GM18861 (cell line): ENCODE measurements around the gene SMPD1.
A peak's percentile ranks its signal among the peaks of the same experiment; 100 is the strongest.

Experiments used
- ATAC-seq: cut with Tn5 transposase; IDR thresholded peaks from one replicate; pipeline ENCODE4 v1.9.1; 2021; ENCODE audit not compliant: unreplicated experiment

Gene SMPD1

DNA sequence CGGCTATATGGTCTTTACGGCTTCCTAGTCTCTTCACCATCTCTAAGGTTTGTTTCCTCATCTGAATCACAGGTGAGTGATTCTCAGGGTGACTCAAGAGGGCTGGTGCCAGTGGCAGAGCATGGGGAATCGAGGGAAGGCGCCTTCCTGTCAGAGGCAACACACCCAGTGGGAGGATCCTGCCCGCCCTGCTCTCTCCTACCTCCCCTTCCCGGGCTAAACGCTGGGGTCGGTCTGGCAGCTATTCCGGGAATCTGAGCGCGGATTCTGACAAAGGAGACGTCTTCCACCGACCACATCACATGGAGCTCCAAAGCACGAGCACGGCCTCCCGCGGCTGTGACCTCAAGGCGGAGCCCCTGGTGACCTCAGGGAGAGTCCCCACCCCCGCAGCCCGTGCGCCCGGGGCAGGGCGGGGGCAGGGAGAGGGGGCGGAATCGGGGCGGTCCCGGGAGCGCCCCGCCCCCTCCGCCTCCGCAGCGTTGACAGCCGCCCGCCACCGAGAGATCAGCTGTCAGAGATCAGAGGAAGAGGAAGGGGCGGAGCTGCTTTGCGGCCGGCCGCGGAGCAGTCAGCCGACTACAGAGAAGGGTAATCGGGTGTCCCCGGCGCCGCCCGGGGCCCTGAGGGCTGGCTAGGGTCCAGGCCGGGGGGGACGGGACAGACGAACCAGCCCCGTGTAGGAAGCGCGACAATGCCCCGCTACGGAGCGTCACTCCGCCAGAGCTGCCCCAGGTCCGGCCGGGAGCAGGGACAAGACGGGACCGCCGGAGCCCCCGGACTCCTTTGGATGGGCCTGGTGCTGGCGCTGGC, at the start of gene SMPD1:
Gene SMPD1 (plus strand): TSS at position 570 of the 813 bp plus-strand sequence. CDS start 125 bp downstream, at position 695.
- peak; percentile 98 for ATAC-seq

GRCh38 chr11:6345366-6345765, 44.9 kb upstream of the SMPD1 start:
- no peak for ATAC-seq

DNA sequence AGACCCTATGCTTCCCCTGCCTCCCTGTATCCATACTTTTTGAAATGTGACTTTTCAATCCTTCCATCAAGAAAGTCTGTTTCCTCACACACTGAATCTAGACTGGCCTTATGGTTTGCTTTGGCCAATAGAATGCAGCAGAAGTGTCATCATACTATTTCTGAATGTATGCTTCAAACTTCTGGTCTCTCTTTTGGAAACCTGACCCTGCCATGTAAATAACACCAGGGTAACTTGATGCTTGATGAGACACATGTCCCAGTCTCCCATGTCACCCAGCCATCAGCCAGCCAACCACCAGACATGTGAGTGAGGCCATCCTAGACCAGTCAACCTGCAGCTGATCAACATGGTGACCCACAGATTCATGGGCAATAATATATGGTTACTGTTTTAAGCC, 40.2 kb upstream of the SMPD1 start:
- ATAC-seq, result no peak

DNA sequence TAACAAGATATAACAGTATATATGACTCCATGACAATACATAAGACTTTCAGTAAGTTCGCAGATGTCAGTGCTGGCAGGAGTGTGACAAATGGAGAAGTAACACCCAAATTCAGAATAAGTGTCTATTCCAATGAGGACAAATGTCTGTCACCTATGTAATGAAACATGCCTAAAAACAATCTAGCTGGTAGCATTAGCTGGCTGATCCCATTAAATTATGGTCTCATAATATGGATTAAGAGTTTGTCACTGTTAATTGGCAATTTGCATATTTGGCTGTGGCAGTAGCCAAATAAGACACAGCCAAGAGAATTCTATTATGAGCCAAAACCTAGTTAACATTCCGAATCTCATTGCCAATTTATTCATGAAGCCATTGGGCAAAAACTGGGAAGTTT, 39.8 kb upstream of the SMPD1 start:
- ATAC-seq, result no peak

GRCh38 chr11:6351782-6352382, 38.4 kb upstream of the SMPD1 start:
- ATAC-seq, result no peak

DNA sequence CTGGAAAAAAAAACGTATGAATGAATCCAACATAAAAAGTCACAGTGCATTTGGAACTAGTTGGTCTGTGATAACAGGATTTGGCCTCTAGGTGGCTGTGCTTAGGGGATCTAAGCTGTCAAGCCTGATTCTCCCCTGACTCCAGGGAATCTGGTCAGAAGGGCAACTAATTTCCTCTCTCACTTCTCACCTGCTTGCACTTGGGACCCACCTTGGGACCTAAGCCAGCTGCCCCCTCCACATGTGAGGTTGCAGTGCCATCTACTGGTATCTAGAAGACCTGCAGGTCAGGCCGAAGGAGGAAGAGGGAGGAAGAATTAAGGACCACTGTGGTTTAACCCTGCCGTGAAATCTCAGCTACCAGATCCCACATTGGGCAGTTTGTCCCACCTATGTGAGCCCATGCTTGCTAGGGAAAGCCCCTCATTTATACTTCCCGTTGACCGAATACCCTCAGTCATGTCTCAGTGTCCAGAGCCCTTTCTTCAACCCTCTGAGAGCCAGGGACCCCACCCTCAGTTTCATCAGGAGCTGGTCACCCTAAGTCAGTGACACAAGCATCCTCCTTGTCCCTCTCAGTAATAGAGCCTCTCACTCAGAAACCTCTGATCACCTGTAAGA, 36.8 kb upstream of the SMPD1 start:
- ATAC-seq, result peak; percentile 74

DNA sequence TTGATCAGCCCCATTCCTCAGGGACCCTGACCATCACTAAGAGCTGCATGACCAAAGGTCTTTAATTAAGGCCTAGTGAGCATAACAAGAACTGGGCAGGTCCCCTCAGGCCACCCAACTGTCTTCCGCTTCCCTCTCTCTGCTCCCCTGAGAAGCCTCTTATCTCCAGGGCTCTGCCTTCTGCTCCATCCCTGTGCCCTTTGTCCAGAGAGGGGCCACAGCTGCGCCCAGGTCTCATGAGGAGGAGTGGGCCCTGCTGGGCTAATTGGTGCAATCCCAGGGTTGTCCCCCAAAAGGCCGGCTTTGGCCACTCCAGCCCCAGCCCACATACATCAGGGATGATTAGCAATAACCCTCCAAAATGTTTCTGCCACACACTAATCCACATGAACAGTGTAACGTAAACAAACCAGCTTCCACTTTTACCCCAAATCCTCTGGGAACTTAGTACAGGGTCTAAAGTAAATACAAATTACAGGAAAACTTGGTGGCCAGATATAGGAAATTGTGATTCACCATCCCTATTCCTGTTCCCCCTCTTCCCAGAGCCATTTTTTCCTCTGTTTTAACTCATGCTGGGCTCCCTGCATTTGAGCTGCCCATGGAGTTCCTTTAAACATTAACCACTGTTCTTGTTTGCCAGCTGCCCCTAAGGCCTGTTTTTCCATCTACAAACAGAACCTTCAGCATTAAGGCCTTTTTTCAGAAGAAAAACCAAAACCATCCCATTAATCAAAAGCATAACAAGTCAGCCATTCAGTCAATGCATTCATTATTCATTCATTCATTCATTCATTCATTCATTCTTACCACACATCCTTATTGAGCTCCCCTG, 35.4 kb upstream of the SMPD1 start:
- no peak for ATAC-seq

DNA sequence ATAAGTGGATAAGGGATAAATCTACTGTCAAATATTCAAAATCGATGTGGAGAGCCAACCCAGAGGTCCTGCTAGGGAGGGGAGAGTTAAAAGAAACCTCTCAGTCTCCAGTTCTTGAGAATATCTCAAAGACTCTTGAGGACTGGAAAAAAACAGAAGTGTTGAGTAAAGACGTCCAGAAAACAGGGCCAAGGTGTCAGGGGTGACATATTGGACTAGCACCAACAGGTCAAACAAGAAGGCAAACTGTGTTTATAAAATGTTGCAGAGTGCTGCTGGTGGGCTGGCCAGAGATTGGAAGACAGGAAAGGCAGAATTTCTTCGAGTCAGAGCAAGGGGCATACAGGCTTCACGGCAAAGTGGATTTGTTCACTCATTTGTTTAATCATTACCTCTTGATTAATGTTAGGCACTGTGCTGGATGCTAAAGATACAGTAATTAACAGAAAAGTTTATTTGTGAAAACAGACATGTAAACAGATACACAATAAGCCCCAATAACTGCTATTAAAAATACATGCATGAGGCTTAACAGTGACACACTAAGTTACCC, 33.7 kb upstream of the SMPD1 start:
- ATAC-seq, result no peak

GRCh38 chr11:6357222-6357621, 33.1 kb upstream of the SMPD1 start:
- no peak for ATAC-seq

DNA sequence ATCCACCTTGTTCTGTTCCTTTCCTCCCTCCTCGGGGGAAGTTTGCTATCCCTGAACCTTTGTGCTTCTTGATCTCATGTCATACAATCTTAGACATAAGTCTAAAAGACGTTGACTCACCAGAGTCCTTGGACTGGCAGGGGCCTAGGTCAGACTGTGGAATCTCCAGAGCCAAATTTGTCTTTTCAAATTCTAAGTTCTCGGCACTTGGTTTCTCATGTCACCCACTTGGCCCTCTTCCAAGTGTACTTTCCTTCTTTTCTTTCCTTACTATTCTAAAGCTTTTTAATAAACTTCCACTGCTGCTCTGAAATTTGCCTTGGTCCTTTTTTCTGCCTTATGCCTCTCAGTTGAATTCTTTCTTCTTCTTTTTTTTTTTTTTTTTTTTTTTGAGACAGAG, 30.1 kb upstream of the SMPD1 start:
- ATAC-seq, result no peak

DNA sequence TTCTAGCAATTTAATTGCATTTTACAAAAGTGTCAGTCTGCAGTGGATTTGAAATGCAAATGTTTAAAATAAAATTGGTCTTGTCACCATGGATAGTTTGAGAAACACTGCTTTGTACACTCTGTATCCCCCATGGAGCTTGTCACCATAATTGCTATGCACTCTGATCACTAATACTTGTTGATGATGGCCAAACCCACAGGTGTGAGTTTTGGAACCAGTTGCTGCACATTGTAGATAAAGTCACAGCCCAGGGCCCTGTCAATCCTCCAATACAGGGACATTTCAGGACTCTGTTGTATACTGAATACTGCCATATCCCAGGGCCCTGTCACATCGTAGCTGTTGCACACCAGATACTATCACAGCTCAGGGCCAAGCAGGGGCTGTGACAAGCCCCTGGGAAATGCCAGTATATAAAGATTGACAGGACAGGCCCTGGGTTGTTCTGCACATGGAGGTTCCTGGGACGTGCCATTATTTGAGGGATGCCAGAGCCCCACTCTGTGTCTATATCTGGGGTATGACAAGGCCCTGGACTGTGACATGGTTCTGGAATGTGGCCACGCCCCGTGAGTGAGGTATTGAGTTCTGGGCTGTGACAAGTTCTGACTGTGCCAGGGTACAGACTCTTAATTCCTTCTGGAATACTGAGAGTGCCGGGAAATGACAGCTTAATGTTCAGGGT, 27.9 kb upstream of the SMPD1 start:
- no peak for ATAC-seq

GRCh38 chr11:6362873-6363678, 27.2 kb upstream of the SMPD1 start:
- peak; percentile 67 for ATAC-seq

DNA sequence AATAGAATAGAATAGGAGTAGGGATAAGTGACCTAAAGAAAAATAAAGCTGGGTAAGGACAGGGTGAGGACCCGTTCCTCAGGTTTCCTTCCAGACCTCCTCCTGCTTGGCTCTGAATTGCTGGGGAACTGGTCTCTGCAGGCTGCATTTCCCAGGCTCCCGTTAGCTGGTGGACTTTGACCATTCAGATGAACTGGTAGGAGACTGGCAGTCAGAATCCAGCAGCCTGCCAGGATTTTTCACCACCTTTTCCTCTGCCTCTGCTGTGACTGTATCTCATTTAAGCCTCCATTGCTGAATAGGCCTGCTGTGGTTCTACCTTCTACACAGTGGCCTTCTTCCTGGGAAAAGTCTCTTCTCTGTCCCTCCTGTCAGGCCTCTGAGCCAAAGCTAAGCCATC, 24.6 kb upstream of the SMPD1 start:
- no peak for ATAC-seq

DNA sequence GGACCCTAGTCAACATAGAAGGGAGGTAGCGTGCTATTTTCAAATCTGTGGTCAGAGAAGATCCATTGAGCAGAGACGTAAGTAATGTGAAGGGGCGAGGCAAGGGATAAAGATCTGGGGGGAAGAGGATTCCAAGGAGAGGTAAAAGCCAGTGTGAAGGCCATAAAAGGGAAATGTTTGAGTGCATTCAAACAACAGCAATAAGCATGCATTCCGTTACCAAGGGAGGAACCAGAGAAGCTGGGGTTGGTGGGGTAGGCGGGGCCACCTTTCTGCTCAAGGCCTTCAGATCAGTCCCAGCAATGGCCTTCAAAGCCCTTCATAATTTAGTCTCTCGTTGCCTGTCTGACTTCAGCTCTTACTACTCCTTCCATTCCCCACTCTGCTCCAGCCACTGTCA, 18.4 kb upstream of the SMPD1 start:
- no peak for ATAC-seq

DNA sequence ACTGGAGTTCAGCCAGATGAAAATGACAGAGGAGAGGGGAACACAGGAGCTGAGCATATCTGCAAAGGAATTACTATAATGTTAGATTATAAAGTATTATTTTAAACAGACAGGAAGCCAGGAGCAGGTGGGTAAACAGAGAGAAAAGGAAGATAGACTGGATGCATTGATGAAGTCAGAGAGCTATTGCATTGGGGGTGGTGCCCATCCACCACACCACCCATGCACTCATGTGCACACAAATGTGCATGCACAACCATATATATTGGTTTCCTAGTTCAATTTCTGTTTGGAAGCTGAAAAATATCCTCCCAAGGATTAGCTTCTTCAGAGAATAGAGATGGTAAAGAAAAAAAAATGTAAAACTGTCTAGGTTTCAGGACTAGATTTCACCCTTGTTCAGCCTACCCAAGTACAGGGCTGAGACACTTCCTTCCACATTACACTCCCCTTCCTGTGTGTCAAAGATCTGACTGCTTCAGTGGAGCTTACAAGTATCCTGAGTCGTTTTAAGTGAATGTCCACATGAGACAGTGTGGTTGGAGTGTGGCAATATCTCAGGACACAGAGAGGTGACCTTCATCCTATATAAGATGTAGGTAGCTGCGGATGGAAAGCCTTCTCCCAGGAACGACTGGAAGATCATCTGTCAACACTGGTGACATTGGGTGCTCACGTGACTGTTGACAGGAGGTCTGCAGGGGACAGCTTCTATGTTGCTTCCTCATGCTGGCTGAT, 12.2 kb upstream of the SMPD1 start:
- ATAC-seq, result no peak

- ATAC-seq, result no peak
Measured at GRCh38 chr11:6378640-6378989, 11.7 kb upstream of the SMPD1 start.

DNA sequence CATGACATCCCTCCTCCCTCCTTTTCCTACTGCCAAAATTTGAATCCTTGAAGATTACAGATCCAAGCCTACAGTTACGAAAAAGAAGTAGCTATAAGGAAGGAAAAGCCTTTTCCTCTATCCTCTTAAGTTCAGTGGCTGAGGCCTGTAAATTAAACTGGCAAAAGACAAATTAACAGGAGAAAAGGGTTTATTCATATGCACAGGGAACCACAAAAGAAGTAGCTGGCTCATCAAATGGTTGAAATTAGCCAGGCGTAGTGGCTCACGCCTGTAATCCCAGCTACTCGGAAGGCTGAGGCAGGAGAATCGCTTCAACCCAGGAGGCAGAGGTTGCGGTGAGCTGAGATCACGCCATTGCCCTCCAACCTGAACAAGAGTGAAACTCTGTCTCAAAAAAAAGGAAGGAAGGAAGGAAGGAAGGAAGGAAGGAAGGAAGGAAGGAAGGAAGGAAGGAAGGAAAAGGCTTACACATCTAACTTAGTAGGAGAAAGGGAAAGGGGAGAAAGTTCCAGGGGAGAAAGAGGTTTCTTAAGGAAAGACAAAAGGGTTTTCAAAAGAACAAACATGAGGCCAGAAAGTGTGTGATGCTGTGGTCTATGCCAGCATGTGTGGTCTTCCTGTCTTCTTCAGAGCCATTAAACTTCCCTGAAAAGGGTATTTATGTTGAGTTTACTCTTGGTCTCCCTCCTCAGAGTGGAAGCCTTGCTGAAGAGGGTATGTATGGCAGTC, 5.1 kb upstream of the SMPD1 start:
- no peak for ATAC-seq

- no peak for ATAC-seq
Measured at GRCh38 chr11:6387811-6388599, 2.3 kb upstream of the SMPD1 start.
